Kidney glomerular epithelial cell (primary cell): ENCODE measurements around the gene HECW1.
"Not testable (repeated sequence)": the region's sequence is repeated elsewhere in the genome, so short reads cannot be mapped to it uniquely, and the experiment has no call there.

Experiments
- DNase-seq: peaks from one replicate; lab custom pipeline; 2025; lab: John Stamatoyannopoulos, UW

HECW1 gene

DNA sequence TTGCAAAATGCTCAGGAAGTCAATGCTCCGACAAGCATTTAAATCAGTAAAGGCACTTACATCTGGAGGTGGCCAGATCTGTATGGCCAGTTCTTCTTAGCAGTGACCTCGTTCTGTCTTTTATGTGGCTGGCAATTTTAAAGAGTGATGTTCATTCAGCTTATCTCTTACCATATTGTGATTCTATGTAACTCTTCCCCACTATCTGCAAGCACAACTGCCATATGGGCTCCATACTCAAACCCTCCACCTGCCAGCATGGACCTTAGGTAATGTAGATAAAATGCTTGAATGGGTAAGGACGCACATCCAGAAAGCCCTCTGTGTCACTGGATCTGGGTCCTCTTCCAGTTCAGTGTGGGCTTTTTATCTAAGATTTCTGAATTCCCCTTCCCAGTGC is 428.0 kb downstream of the HECW1 start:
- DNase-seq = no peak

DNA sequence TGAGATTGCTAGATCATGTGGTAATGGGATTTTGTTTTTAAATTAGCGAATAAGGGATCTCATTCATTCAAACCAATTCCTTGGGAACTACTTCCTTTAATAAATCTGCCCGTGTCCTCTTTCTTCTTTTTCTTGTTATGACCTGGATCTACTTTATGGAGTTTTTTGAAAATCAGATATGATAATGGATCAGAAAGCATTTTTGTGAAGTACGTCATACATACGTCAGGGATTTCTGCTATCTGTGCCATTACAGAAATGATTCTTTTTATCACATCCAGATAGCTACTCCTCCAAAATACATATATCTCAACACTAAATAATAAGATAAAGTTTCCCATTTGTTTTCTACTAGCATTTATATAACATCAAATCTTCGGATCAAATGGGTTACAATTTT is 430.3 kb downstream of the HECW1 start:
- no peak for DNase-seq

DNA sequence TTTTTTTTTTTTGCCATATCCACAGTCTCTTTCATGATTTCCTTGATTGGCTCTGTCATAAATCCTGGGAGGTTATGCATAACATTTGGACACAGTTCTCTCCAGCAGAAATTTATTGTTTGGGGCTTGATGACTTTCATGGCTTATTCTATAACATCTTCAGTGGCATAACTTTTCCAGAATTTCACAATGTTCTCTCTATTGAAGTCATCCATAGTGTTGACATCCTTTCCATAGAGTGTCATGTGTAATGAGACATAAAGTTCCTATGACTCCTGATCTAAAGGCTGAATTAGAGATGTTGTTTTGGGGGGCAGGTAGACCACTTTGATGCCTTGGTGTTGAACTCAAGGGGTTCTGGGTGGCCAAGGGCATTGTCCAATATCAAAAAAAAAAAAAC is 433.8 kb downstream of the HECW1 start:
- DNase-seq = no peak

DNA sequence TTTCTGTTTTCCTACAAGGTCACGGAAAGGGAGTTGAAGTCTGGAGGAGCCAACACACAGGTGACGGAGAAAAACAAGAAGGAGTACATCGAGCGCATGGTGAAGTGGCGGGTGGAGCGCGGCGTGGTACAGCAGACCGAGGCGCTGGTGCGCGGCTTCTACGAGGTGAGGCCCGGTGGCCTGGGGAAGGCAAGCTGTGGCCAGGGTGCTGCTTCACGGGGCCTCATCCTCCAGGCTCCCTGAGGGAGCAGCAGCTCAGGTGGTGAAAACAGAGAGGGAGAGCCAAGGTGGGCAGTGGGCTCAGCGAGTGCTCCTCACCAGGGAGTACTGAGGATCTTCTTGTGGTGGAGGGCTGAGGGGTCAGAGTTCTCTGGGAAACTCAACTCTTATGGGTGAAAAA is 438.0 kb downstream of the HECW1 start:
- no peak for DNase-seq

DNA sequence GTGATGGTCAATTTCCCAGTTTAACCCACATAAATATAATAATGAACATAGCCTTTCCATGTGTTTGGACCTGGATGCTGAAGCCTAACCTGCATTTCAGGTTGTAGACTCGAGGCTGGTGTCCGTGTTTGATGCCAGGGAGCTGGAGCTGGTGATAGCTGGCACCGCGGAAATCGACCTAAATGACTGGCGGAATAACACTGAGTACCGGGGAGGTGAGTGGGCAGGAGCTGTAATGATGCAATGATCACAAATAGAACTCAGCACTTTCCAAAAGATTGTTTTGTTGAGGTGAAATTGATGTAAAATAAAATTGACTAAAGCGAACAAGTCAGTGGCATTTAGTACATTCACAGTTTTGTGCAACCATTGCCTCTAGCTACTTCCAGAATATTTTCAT is 439.7 kb downstream of the HECW1 start:
- no peak for DNase-seq

DNA sequence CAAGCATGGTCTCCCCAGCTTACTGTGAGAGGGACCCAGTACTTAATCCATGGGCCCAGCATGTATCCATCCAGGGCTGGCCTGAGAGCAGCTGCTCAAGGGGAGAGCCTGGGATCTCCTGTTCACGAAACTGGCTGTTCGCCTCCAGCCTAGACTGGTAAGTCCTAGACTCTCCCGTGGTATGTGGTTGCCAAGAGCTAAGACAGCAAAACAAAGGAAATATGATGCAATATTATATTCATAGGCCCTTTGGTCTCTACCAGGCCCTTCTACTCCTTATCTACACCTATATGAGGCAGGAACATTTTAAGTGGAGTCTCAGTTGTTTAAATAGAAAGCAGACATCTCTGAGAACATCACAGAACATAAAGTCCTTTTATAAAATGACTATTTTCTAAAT is 441.6 kb downstream of the HECW1 start:
- DNase-seq = no peak

DNA sequence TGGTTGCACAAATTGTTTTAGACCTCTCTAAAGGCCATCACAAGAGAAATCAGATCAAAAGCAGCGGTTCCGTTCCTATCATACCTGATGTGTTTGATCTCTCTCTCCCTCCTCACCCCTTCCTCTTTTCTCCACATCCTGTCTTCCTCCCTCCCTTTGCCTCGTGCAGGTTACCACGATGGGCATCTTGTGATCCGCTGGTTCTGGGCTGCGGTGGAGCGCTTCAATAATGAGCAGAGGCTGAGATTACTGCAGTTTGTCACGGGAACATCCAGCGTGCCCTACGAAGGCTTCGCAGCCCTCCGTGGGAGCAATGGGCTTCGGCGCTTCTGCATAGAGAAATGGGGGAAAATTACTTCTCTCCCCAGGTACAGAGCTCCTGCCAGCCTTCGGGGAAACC is 442.0 kb downstream of the HECW1 start:
- no peak for DNase-seq

DNA sequence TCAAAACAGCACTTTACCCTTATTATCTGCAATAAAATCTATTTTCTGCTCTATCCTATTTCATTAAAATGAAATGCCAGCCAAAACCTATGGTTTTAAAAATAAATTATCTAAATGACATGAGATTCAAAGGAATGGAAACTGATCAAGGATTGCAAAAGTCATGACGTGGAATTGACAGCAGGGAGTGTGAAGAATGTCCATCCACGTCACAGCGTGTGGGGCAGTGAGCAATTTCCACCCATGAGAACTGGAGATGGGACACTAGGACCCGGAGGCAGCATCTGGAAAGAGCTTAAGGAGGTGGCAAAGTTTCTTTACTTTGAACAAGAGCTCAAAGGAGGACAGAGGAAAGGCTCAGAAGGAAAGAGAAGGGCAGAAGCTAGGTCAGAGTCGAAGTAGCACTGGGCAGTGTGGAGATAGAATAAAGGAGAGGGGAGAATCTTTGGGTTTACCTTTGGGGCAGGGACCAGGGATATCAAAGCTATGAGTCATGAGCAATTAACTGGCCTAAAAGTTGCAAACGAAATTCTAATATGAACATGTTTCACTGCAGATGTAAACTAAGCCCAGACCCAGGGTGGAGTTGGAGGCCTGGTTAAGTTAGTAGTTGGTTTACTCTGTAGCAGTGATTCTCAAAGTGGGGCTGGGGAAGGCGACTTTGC is 445.5 kb downstream of the HECW1 start:
- DNase-seq = no peak

DNA sequence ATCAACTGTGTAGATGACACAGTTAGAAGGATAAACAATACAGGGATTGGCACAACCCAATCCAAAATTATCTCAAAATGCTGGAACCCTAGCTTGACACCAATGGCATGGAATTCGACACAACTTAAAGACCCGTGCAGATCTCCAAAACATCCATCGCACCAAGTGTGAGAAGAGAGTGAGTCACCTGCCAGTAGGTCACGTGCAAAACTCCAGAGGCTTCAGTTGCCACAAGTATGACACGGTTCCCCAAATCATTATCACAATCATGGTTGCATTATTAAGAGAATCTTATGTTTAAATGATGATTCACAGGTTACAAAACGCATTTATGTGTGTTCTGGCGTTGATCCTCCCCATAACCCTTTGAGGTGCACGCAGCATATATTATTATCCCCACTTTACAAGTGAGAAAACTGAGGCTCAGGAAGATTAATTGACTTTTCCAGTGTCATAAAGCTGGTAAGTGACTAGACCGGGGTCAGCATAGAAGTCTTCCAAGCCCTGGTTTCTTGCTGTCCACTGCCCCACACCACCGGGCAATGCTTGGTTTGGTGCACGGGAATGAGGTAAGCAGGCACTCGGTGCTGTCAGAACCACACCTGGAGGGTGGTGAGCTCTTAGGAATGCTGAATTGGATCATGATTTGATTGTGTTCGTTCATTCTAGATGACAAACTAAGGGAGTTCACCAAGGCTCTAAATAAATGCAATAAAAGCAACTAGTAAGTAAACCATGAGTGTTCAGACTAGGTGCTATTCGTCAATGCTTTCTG is 446.9 kb downstream of the HECW1 start:
- DNase-seq = no peak

DNA sequence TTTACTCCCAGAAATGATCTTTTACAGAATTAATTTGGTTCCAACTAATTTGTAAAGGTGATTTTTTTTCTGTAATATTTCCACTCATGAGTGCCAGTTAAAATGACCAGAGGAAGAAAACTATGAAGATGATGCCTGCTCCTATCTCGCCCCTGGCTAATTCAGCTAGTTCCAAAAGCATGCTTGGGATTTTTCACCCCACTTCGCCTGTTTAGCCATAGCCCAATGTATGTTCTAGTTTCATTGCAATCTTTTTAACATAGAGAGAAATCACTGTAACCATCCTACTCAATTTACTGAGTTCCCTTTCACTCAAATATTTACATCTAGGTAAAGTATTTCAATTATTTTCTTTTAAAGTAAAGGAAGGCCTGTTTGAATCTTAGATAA is 447.5 kb downstream of the HECW1 start:
- DNase-seq = no peak

DNA sequence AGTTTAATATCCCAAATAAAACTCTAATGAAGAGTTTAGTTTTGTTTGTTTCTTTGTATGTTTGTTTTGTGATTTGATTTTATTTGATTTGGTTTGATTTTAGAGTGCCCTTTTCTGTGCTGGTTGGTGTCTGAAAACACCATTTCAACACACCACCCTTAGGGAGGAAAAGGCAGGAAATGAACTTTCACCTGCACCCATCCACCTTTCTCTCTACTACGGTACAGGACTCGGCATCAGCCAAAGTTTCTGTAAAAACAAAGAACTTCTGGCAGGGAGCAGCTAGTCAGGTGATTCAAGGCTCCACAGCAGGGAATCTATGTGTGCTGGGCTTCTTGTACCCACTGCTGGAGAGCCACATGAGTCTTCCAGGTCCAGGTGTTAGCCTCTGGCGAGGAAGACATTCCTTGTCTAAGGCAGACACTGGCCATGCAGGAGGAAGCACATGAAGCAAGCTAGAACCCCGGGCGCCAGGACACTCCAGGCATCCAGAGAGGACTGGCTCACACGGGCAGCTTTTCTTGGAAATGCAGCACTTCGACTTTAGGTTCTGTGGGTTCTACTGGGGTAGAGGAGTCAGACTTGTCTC is 448.4 kb downstream of the HECW1 start:
- no peak for DNase-seq

DNA sequence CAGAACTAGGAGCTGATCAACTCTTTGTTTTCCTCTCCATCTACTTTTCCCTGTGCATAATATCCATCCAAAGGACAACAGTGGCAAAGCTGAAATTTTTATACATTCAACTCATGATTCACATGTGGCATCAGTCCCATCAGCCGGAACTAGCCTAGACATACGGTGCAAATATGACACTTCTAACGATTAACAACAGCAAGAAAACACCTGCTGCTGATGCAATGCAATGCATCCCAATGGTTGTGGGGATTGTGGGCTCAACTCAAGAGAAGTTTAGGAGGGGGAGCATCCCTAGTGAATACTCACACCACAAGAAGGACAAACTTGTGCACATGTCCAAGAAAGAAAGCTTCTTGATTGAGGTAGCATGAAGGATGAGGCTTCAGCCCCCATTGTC is 449.9 kb downstream of the HECW1 start:
- DNase-seq = no peak

DNA sequence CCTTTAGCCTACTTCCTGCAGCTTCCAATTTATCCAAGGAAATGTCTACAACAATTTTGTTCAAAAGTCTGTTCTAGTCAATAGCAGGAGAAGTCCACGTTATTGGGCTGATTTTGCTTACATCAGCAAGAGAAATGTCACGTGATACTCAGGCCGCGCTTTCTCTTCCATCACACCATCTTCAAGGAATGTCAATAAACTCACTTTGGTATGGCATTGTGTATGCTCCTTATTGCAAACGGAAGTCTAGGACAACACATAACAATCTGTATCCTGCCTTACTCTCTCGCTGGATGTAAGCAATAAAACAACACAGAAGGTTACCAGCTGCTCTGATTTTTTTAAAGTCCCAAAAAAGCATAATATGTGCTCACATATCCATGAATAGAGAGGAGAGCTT is 453.3 kb downstream of the HECW1 start:
- no peak for DNase-seq

DNA sequence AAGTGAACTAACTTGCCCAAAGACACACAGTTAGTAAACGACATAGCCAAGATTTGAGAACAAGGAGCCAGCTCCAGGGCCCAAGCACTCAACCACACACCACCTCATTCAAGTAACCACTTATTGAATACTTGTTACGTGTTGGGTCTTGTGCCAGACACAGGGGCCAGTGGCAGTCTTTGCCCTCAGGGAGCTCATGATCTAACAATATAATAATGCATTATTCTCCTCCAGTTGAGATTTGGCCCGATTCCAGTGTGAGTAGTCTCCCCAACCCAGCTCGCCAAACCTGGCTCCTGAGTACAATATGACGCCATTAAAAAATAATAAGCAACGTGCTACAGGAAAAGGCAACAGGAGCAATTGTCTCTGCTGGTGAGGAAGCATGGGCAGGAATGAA is 456.1 kb downstream of the HECW1 start:
- no peak for DNase-seq

DNA sequence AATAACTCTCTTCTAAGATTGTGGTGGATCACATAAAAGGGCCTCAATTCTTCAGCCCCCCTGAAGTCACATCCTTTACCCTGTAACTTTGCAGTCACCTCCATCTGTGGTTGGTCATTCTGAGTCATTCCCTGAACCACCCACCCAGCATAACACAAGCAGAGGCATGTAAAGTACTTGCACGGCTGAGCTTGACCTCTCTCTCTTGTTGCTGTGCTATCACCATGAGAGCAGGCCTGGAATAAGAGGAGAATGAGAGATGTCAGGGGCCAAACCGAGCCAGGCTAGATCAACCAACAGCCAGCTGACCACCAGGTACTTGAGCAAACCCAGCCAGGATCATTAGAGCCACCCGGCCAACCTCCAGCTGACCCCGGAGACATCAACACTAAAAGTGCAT is 457.0 kb downstream of the HECW1 start:
- peak; percentile 17 for DNase-seq

DNA sequence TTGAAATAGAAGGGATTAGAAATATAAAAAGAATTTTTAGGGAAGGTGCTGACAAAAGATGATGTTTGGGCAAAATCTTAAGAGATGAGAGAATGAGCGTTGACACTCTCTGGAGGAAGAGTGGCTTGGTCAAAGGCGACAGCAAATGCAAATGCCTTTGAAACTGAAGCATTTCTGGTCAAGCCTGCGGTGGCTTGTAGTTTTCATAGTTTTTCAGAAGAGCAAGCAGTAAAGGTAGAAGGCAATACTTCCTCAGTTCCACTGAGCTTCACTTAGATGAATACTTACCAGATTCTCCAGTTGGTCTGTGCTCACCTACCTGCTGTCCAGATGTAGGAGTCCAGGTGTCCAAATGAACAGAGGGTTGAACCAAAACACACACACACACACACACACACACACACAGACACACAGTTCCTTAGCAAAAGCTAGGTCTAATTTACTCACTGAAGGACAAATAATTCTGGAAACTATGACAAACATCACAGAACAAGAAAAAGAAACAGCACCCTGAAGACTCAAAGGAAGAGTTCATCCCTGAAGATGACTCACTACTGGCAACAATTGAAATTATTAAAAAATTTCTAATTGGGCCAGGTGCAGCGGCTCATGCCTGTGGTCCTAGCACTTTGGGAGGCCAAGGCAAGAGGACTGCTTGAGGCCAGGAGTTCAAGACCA is 458.4 kb downstream of the HECW1 start:
- no peak for DNase-seq

DNA sequence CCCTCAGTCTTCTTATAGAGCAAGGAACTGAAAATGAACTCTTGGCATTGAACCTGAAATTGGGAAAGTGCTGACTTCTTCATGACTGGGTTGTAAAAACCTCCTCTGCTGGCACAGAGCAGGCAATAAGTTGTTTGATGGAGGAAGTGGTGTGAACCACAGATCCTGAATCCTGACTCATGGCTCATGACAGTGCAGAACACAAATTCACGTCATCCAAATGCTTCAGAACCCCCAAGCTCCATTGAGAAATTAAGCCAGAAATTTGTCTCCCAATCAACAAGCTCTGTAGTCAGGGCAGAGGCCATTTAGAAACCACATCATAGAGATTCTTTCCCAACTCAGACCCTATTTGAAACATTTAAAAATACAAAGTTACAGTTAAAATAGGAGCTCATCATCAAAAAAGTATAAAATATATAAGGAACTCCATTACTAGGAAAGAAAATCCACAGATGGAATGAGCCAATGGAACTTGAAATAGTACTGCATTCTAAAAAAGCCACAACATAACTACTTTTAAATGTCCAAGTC is 460.1 kb downstream of the HECW1 start:
- peak; percentile 93 for DNase-seq

DNA sequence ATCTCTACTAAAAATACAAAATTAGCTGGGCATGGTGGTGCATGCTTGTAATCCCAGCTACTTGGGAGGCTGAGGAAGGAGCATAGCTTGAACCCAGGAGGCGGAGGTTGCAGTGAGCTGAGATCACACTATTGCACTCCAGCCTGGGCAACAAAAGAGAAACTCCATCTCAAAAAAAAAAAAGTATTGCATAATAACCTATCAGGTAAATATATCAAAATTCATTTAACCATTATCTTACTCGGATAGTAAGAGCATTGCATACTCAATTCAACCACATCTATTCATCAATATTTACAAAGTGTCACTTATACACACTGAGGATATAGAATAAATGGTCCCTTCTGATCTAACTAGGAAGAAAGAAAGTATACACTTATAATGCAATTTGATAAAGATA is 461.4 kb downstream of the HECW1 start:
- not testable (repeated sequence) for DNase-seq

DNA sequence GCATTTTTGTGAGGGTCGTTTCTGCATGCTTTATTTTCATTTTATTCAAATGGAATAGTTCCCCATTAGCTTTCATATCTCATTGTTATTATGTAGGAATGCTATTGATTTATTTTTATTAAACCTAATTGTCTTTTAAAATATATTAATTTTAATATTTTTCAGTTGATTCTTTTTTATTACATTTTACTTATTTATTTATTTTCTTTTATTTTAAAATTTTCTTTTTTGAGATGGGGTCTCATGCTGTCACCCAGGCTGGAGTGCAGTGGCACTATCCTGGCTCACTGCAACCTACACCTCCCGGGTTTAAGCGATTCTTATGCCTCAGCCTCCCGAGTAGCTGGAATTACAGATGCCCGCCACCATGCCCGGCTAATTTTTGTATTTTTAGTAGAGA is 463.1 kb downstream of the HECW1 start:
- DNase-seq = no peak

DNA sequence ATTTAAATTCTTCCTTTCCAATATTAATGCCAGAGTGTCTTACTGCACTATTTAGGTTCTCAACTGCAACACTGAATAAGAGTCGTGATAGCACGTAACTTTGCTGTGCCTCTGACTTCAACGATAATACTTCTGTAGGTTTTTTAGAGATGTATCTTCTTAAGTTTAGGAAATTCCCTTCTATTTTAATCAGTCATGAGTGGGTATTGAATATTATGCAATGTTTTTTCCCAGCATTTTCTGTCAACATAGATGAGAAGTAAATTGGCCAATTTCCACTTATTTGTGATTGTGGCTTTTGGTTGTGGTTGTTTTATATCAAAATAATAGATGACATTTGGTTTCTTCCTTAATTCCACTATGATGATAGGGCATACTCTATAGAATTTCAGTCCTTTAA is 463.8 kb downstream of the HECW1 start:
- no peak for DNase-seq

DNA sequence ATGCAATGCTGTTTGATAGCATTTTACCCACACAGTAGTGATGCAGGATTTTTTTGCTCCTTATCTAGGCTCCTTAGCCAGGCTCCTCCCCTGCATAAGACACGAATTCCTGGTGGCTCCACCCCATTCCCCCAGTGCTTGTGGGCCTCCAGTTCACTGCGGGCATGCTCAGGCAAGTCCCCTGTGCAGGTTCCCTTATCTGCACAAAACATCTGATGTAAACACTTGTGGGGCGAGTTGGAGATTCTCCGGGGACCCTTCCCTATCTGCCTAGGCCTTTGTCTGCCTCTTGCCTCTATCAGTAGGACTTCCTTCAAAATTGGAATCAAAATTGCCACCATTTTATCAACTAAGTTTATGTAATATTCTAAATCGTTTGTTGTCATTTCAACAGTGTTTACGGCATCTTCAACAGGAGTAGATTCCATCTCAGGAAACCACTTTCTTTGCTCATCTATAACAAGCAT is 465.1 kb downstream of the HECW1 start:
- no peak for DNase-seq
